ENCODE data around the gene TMEM63A.

GRCh38 chr1:225874431-225874830 is 7.7 kb downstream of the TMEM63A start:
- no peak for TF ChIP-seq CTCF (conservative IDR thresholded peaks at IDR 0.05 in 1 of 2, IDR thresholded peaks at IDR 0.05 in 1 of 2; ENCODE audit: low read depth in 1 of 2, low read length in 2 of 2)
- TF ChIP-seq EZH2 (IDR thresholded peaks at IDR 0.05; ENCODE audit: low read length, missing control alignments), result no peak

Data from fibroblast of lung (primary cell).